Measurements from ENCODE around the gene LGALS3BP. TPM values are rescaled to one million over a fixed set of nuclear protein-coding genes. Genes with fewer than 3 reads are reported as not detected.

The LGALS3BP gene
- total RNA-seq, 1 experiment from 2014 or later, result 389 TPM

- H3K9me3 ChIP-seq (ENCODE audit: control insufficient read depth in 1 of 2, insufficient read depth in 1 of 2, low read depth in 1 of 2, low read length in 2 of 2), result no peaks in the 10 kb centered on the region
- H3K4me3 ChIP-seq (replicated peaks in 1 of 2; ENCODE audit: low read depth in 1 of 2, low read length in 2 of 2), result no peak overlapping the region
- peaks cover 15 to 51% of the 10 kb centered on the region in 2 experiments for H3K4me1 ChIP-seq (ENCODE audit: control insufficient read depth in 1 of 2, insufficient read depth in 2 of 2, low read length in 2 of 2)
- no peak for ATAC-seq
- H3K36me3 ChIP-seq (ENCODE audit: control insufficient read depth in 1 of 2, insufficient read depth in 2 of 2, low read length in 2 of 2), result peaks cover 0 to 5% of the 10 kb centered on the region in 2 experiments; a peak in 2 of 4 replicates
- no peak overlapping the region for H2AFZ ChIP-seq (ENCODE audit: low read depth, low read length, poor library complexity, severe bottlenecking)
- H3K4me2 ChIP-seq (ENCODE audit: low read length), result no peak overlapping the region
- H3K27me3 ChIP-seq (ENCODE audit: insufficient read depth, low read length), result no peaks in the 10 kb centered on the region
- no peaks in the 10 kb centered on the region for H3K9me2 ChIP-seq (ENCODE audit: insufficient read depth)
- RAD21 ChIA-PET (ENCODE audit: low non-redundant PET in 1 of 2, low total read pairs in 2 of 2, uncharacterized antibody in 2 of 2, unreplicated experiment in 2 of 2), result no interaction called here
- H3K79me2 ChIP-seq (ENCODE audit: insufficient read depth, low read length), result peaks cover 53% of the 10 kb centered on the region; the same call in 1 of the 2 replicates
- intact Hi-C loops (cut with micrococcal nuclease), result loop anchor here (5.0 kb wide), 1 partner anchor 54 kb away; no protein-coding TSS in a partner anchor
- CTCF ChIA-PET, result interaction anchor here (1.0 kb wide), 1 partner anchor 92 kb away, joined by 3 read pairs; no protein-coding TSS in a partner anchor
- TF ChIP-seq ZNF274 (IDR thresholded peaks at IDR 0.05; ENCODE audit: low read depth, low read length) (no peak), EGR1 (IDR thresholded peaks at IDR 0.05; ENCODE audit: low read depth) (no peak), SIN3A (IDR thresholded peaks at IDR 0.05; ENCODE audit: low read depth) (no peak)
- no TSS peak for BruUV-seq (replicated peaks)
- no peaks in the 10 kb centered on the region for H4K20me1 ChIP-seq (ENCODE audit: insufficient read depth)
- H3K9ac ChIP-seq (ENCODE audit: low read length), result no peak overlapping the region
- POLR2A ChIA-PET, result no interaction called here
- DNase-seq (ENCODE audit: low read depth, low spot score), result no peak
- H3K27ac ChIP-seq (ENCODE audit: low read depth, low read length), result no peak overlapping the region
These were observed 58.2 kb downstream of the LGALS3BP start for GRCh38 chr17:78921437-78921971.

Other genes starting within 250 kb of the LGALS3BP start
- 34.3 TPM for gene CYTH1, start 197.7 kb downstream of the LGALS3BP start, total RNA-seq (2021; ENCODE audit: unreplicated experiment)
- gene USP36, start 139.1 kb downstream of the LGALS3BP start, total RNA-seq (2021; ENCODE audit: unreplicated experiment), result 104 TPM
- gene CEP295NL, start 76.7 kb downstream of the LGALS3BP start, total RNA-seq (2021; ENCODE audit: unreplicated experiment), result 1.9 TPM
- 64.8 TPM for gene TIMP2, start 54.5 kb downstream of the LGALS3BP start, total RNA-seq (2021; ENCODE audit: unreplicated experiment)
- 97.1 TPM for gene CANT1, start 29.8 kb upstream of the LGALS3BP start, total RNA-seq (2021; ENCODE audit: unreplicated experiment)
- gene C1QTNF1, start 44.2 kb upstream of the LGALS3BP start, total RNA-seq (2021; ENCODE audit: unreplicated experiment), result 4.0 TPM
- gene ENGASE, start 94.9 kb upstream of the LGALS3BP start, total RNA-seq (2021; ENCODE audit: unreplicated experiment), result 54.2 TPM